ENCODE results near the gene ZC3H13. TPM values are rescaled to one million over a fixed set of nuclear protein-coding genes. Genes with fewer than 3 reads are reported as not detected.
"Not testable (repeated sequence)": the region's sequence is repeated elsewhere in the genome, so short reads cannot be mapped to it uniquely, and the experiment has no call there.

The ZC3H13 gene
- total RNA-seq, 1 donor from 2014 or later: 52.0 TPM

DNA sequence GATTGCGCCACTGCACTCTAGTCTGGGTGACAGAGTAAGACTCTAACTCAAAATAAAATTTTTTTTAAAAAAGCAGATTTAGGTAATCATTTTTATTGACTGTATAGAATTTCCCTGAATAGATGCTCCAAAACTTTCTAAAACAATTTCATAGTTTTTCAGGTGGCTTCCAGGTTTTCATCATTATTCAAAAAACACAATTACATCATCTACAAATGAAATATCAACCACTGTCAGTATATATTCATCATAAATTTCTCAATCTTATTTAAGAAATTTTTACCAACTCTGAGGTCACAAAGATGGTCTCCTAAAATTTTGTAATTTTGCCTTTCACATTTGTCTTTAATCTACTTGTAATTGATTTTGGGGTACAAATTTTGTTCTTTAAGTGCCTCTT, 48.1 kb downstream of the ZC3H13 start:
- no peak for ATAC-seq
- H3K27me3 ChIP-seq (ENCODE audit: low read depth): no peaks in the 10 kb centered on the region
- intact Hi-C loops (cut with DNase I): no loop called here
- no peaks in the 10 kb centered on the region for H3K9me3 ChIP-seq
- no peaks in the 10 kb centered on the region for H3K4me1 ChIP-seq
- no peak overlapping the region for H3K27ac ChIP-seq
- DNase-seq: no peak
- H3K4me3 ChIP-seq: no peak overlapping the region
- H3K36me3 ChIP-seq: peaks cover 80% of the 10 kb centered on the region
- TF ChIP-seq CTCF (IDR thresholded peaks at IDR 0.05): no peak

- intact Hi-C loops (cut with DNase I): no loop called here
- Histone ChIP-seq H3K36me3 (peaks cover 36% of the 10 kb centered on the region), H3K27ac (no peak overlapping the region), H3K27me3 (ENCODE audit: low read depth) (no peaks in the 10 kb centered on the region), H3K9me3 (no peaks in the 10 kb centered on the region), H3K4me3 (no peak overlapping the region), H3K4me1 (no peaks in the 10 kb centered on the region)
- DNase-seq (no peak), ATAC-seq (no peak)
- no peak for TF ChIP-seq CTCF (IDR thresholded peaks at IDR 0.05)
Observed at GRCh38 chr13:45996631-45997030, 55.9 kb downstream of the ZC3H13 start.

DNA sequence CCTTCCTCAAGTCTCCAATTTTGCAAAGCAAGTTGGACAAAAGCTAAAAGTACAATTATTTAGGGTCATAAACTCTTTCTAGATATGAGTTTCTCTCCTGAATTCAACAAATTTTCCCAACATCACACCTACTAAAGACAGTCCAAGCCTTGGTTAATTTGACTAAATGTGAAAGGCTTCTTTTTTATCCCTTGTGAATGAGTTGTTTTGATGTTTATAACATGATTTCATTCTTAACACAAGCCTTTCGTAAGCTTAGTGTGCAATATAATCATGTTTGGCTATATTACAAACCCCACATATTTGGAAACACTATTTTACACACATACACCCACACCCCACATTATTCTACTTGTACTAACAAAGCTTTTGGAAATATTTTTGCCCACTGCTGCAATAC, 57.3 kb downstream of the ZC3H13 start:
- Histone ChIP-seq H3K4me1 (no peaks in the 10 kb centered on the region), H3K9me3 (no peaks in the 10 kb centered on the region), H3K4me3 (no peak overlapping the region), H3K36me3 (peaks cover 22% of the 10 kb centered on the region), H3K27me3 (ENCODE audit: low read depth) (no peaks in the 10 kb centered on the region), H3K27ac (no peak overlapping the region)
- no peak for TF ChIP-seq CTCF (IDR thresholded peaks at IDR 0.05)
- intact Hi-C loops (cut with DNase I): no loop called here
- ATAC-seq (no peak), DNase-seq (no peak)

DNA sequence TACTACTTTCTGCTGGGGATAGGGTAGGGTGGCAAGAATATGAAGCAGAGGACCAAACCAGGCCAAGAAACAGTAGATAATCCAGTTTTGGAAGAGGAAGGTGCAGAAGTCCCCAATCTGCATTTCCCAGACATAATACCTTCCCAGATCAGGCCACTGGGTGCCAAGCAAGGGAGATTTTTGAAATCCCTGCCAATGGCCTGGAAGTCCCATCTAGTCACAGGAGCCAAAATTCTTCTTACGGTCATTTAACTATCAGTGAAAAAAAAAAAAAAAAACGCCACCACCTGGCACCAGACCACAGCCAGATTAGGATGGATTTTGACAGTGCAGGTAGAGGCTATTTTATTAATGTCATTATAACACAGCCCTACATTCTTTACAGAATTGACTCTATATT, 57.8 kb downstream of the ZC3H13 start:
- ATAC-seq: no peak
- TF ChIP-seq CTCF (IDR thresholded peaks at IDR 0.05): no peak
- intact Hi-C loops (cut with DNase I): no loop called here
- H3K9me3 ChIP-seq: no peaks in the 10 kb centered on the region
- H3K4me3 ChIP-seq: no peak overlapping the region
- H3K27ac ChIP-seq: no peak overlapping the region
- H3K36me3 ChIP-seq: peaks cover 17% of the 10 kb centered on the region
- no peaks in the 10 kb centered on the region for H3K4me1 ChIP-seq
- no peak for DNase-seq
- no peaks in the 10 kb centered on the region for H3K27me3 ChIP-seq (ENCODE audit: low read depth)

DNA sequence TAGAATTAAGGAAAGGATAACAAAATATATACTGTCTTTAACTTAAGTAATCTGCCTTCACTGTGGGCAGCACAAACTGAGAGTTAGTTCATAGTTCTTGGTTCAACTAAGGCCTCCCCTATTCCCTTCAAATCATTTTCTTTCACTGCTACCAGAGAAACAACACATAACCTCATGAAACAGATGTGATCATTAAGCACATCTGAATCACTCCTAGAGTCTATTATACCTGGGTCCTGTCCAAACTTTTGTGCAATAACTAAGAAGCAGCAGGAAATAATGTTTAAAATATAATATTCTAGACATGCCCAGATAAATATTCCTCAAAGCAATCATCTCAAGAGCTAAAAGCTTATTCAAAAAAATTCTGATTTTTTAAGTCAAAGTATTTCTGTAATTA, 62.9 kb downstream of the ZC3H13 start:
- H3K4me3 ChIP-seq: no peak overlapping the region
- no peak overlapping the region for H3K27ac ChIP-seq
- H3K4me1 ChIP-seq: no peaks in the 10 kb centered on the region
- DNase-seq (no peak), ATAC-seq (no peak)
- no peaks in the 10 kb centered on the region for H3K9me3 ChIP-seq
- intact Hi-C loops (cut with DNase I): no loop called here
- no peaks in the 10 kb centered on the region for H3K27me3 ChIP-seq (ENCODE audit: low read depth)
- H3K36me3 ChIP-seq: peaks cover 47% of the 10 kb centered on the region
- no peak for TF ChIP-seq CTCF (IDR thresholded peaks at IDR 0.05)

GRCh38 chr13:45981127-45981526, 71.4 kb downstream of the ZC3H13 start:
- H3K27ac ChIP-seq; H3K4me1 ChIP-seq; intact Hi-C loops (cut with DNase I); H3K27me3 ChIP-seq (ENCODE audit: low read depth); ATAC-seq; H3K9me3 ChIP-seq; H3K4me3 ChIP-seq; DNase-seq: not testable (repeated sequence)
- peaks cover 59% of the 10 kb centered on the region for H3K36me3 ChIP-seq

Data from lower lobe of right lung (tissue), 2 donors.